GM19099 (cell line): ENCODE measurements around the gene PLEK.
A peak's percentile ranks its signal among the peaks of the same experiment; 100 is the strongest.

Source experiments
- POLR2A ChIP-seq: IDR thresholded peaks from 3 replicates; pipeline ENCODE4 v1.6.1; 2011; ENCODE audit warnings: low read depth; ENCODE audit not compliant: insufficient read length; ENCODE audit errors: extremely low read depth

Gene PLEK, protein sequence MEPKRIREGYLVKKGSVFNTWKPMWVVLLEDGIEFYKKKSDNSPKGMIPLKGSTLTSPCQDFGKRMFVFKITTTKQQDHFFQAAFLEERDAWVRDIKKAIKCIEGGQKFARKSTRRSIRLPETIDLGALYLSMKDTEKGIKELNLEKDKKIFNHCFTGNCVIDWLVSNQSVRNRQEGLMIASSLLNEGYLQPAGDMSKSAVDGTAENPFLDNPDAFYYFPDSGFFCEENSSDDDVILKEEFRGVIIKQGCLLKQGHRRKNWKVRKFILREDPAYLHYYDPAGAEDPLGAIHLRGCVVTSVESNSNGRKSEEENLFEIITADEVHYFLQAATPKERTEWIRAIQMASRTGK

DNA sequence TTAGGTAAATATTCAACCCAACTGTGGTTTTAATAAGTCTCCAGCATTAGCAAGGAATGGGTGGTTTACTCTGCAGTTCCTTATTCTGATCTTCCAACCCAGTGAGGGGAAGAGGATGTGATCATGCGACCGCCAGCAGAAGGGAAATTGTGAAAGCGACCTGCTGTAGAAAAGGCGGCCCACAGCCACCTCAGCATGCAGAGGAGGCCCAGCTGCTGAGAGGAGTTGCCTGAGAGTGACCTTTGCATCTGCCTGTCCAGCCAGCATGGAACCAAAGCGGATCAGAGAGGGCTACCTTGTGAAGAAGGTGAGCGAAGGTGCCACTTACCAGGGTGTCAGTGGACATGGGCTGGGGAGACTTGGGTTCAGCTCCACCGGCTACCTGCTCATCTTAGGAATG lies at the start of gene PLEK:
TSS of gene PLEK (plus strand) at position 196 of the 400 bp plus-strand sequence. CDS start at position 266, 70 bp downstream.
- peak; percentile 97 for TF ChIP-seq POLR2A

DNA sequence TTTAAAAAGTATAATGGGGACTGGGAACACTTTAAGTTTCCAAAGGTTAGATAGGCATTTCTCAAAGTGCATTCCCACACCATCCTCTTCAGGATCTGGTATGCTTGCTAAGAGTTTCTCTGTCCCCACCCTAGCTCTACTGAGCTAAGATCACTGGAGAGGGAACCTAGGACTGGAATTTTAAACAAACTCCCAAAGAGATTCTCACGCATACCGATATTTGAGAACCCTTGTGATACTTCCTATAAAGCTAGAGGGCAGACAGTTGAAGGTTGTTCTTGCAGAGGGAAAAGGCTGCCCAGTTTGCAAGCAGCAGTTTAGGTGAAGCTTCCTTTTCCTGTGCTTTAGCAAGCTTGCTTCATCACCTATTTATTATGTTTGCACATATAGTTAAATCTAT lies 49.0 kb upstream of the PLEK start:
- TF ChIP-seq POLR2A: no peak

DNA sequence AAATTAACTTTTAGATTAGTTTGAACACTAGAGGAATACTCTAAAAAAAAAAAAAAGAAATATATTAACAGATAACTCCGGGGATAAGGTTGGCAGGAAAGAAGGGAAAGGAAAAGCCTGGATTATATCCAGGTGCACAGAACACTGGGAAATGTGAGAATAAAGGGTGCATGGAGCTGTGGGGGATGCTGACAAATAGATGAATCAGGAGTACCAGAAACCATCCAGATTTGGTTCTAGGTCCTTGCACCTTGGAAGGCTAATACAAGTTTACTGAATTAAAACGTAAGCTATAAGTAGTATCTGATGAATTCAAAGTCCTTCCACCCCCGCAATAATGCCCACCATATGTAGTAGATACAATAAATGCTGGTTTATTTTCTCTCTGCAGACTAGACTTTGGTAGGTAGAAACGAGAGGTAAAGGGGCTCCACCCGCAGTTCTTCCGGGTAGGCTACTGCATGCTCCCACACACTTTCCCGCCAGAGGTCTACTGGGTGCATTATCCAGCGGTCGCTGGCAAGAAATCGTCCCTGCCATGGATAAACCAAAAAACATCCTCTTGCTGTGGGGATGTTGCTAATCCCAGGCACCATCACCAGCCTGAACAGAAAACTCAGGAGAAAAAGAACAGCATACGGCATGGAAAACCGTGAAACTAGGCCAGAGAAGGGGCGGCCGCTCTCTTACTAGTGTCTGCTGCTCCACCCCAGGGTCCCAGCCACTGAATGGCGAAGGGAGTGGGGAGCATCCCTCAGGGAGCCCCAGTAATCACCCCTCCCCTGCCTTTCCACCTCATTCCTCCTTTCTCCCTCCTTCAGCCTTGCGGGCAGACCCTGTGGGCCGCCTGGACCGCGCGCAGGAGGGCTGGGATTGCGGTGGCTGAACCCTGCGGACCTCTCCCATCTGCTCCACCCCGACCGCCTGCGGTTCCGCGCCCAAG lies 46.8 kb upstream of the PLEK start:
- TF ChIP-seq POLR2A: no peak

DNA sequence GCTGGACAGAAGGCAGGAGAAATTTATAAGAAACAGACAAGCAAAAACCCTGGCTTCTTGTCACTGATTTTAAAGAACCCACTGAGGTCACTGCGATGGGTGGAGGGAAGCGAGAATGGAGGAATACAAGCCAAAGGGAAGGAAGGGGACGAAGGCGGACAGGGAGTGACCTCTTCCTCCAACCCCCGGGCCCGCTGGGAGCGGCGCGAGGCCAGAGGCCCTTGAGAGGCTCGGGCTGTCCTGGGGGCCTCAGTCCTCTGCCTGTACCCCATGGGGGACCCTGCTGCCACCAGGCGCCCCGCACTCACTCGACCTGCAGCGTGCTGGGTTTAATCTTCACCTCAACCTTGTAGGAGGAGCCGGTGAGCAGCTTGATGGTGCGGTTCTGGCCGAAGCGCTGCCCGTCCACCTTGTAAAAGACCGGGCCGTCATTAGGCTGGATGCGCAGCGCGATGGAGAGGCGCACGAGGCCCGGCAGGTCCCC lies 46.1 kb upstream of the PLEK start:
- no peak for TF ChIP-seq POLR2A

DNA sequence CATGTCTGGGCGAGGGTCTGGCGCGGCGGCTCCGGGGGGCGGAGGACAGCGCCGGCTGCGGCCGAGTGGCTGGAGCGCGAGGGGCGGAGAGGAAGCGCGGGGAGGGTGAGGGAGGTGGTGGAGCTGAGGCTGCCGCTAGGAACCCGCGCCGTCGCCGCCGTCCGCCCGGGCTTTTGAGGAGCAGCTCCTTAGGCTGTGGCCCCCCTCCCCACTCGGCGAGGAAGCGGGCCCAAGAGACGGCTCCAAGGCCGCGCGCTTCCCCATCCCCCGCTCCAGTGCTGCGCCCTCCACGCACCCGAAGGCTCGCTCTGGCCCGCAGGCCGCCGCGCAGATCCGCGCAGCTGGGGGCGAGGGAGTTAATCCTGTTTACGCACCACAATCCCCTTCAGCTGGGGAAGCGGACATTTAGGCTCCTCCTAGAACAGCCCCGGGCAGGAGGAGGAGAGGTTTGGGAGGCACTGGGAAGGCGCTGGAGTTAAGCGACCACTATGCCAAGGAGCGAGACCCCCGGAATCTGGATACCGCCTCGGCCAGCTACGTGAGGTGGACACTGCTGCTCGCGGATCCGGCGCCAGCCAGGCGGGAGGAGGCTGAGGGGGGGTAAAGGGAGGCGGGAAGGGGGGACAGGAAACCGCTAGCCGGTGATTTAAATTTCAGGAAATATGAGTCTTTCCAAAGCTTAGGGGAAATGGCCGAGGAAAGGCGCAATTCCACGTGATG lies 45.5 kb upstream of the PLEK start, which contains the start of gene CNRIP1:
TSS of gene CNRIP1 (minus strand) at position 552 of the 720 bp plus-strand sequence. CDS start at position 3, 549 bp downstream.
- TF ChIP-seq POLR2A: no peak

DNA sequence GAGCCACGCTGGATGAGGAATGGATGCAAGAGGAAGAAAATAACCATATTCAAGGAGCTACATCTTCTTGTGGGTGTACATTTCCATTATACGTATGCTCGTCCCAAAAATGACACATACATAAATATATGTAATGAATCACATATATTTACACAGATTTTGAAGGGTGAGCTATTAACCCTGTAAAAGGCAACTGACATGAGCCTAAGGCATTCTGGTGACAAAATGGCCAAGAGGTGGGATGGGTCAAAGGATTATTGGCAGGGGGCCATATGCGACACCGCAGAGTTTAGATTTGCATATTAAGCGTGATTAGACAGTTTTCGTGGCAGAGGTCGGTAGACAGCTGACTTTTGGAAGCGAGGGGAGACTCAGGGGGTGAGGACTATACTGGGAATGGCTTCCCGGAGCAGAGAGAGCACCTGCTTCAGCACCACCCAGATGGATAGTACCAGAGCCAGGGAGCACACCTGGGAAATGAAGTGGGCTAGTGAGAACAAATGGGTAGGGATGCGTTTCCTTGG lies 44.9 kb upstream of the PLEK start:
- TF ChIP-seq POLR2A: no peak

DNA sequence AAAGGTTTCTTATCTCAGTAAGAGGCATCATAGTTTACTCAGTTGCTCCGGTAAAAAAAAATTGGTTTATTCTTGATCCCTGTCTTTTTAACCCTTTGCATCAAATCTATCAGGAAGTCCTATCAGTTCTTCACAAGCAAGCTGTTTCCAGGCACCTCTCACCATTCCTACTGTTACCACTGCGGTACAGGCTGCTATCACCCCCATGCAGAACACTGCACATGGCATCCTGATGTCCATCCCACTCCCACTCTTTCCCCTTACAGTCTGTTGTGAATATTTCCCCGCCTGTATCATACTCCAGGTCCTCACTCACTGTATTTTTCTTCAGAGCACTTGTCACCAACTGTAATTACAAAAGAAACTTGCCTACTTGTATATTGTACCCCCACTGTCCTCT lies 40.0 kb upstream of the PLEK start:
- TF ChIP-seq POLR2A: no peak

DNA sequence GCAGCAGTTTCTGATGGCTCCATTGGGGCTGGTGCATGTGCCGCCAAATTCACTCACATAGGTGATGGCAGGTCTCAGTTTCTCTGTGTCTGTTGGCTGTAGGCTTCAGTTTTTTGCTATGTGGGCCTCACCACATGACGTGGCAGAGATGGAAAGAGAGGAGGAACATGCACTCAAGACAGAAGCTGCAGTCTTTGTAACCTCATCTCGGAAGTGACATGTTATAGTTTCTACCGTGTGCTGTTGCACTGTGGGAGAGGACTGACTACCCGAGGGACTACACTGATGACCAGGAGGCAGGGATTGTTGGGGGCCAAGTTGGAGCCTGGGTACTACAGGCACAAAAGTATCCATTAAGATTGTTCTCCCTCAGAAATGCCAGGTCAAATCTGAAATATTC lies 36.2 kb upstream of the PLEK start:
- no peak for TF ChIP-seq POLR2A

DNA sequence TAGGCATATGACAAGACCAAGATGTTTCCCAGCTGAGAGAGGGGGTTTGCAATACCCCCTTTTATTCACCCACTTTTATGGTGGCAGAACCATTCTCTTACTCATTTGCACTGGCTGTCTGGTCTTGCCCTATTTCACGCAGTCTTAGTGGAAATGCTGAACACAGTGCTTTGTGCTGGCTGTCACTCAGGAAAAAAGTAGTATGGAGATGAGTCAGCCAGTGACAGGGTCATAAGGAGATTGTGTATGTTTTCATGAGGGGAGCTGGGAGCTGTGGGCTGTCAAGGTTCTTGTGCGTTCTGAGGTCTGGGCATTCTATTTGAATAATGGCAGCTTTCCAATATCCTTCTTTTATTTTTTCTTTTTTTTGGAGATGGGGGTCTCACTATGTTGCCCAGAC lies 34.4 kb upstream of the PLEK start:
- TF ChIP-seq POLR2A: no peak

DNA sequence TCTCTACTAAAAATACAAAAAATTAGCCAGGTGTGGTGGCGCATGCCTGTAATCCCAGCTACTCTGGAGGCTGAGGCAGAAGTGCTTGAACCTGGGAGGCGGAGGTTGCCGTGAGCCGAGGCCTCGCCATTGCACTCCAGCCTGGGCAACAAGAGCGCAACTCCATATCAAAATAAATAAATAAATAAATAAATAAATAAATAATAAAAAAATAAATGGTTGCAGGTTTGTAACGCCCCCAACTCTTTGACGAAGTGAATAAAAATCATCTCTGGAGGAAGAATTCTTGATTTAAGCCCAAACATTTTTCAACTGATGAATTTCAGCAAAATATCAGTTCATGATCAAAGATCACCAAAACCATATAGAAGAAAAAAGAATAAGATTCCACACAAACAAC lies 32.1 kb upstream of the PLEK start:
- no peak for TF ChIP-seq POLR2A

DNA sequence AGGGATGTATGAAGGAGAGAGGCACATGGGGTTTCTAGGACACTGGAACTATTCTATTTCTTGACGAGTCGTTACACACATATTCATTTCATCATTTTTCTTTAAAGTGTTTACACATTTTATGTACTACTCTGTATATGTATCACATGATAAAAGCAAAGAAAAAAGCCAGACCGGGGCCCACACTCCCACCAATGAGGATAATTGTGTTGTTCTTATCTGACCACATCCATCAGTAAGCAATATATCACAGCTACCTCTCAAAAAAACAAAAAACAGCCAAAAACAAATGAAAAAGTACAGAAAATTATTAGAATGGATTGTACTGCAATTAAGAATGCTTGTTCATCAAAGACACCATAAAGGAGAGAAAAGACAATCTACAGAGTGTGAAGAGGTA lies 31.2 kb upstream of the PLEK start:
- no peak for TF ChIP-seq POLR2A

DNA sequence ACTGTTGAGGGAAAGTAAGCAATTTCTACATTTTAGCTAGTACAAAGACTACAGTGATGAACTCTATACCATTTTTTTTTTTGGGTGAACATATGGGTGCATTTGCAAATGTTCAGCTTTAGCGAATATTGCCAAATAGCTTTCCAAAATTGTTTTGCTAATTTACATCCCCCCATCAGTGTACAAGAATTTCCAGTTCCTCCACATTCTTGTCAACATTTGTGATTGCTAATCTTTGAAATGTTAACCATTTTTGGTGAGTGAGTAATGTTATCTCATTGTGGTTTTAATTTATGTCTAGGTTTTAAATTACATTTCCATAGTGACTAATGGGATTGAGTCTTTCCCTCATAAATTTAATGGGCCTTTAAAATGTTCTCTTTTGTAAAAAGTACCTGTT lies 28.9 kb upstream of the PLEK start:
- no peak for TF ChIP-seq POLR2A

DNA sequence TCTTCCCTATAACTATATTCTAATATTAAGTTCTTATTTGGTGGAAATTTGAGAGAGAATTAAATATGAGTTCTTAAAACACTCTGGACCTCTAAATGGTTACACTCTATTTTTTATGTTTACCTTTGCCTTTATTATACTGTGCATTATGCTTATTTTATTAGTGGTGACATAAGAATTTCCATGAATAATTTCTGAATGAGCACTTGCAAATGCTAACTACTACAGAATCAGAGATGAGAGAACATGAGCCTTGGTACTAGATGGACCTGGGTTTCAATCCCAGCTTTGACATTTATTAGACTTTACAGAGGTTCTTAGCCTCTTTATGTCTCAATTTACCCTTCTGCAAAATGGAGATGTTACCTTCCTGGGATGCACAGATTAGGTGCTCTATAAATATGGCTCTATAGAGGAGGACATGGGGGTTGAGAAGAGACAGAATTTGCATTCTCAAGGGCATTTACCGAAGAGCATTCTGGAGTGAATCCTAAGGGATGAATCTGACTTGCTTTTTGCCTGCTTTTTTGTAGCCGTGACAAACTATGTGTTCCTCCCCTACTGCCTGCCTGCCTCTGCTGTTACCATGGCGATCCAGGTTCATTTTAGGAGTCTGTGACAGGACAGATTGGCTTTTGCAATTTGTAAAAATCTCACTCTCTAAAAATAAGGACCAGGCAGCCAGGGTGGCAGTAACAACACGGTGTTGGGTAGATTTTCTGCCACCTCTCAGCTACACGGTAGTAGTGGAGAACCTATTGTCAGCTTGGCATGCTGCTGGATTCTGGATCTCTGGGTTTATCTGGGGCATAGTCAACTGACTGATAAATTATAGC lies 24.6 kb upstream of the PLEK start:
- no peak for TF ChIP-seq POLR2A

DNA sequence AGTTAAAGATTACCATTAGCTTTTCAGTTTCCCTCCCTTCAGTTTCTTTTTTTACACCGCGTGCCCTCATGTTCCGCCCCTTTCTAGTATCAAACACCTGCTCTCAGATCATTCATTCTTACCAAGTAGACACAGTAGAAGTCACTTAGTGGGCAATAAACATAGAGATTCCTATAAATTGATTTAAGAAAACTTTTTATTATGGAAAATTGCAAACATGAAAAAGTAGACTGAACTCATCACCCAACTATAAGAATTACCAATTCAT lies 24.1 kb upstream of the PLEK start:
- TF ChIP-seq POLR2A: no peak
